Measurements from ENCODE around the gene APOC3.
"Not testable (repeated sequence)": the region's sequence is repeated elsewhere in the genome, so short reads cannot be mapped to it uniquely, and the experiment has no call there.

Gene APOC3

DNA sequence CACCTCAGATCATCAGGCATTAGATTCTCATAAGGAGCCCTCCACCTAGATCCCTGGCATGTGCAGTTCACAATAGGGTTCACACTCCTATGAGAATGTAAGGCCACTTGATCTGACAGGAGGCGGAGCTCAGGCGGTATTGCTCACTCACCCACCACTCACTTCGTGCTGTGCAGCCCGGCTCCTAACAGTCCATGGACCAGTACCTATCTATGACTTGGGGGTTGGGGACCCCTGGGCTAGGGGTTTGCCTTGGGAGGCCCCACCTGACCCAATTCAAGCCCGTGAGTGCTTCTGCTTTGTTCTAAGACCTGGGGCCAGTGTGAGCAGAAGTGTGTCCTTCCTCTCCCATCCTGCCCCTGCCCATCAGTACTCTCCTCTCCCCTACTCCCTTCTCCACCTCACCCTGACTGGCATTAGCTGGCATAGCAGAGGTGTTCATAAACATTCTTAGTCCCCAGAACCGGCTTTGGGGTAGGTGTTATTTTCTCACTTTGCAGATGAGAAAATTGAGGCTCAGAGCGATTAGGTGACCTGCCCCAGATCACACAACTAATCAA lies 2.2 kb downstream of the APOC3 start:
- no peak for DNase-seq (ENCODE audit: low spot score)

DNA sequence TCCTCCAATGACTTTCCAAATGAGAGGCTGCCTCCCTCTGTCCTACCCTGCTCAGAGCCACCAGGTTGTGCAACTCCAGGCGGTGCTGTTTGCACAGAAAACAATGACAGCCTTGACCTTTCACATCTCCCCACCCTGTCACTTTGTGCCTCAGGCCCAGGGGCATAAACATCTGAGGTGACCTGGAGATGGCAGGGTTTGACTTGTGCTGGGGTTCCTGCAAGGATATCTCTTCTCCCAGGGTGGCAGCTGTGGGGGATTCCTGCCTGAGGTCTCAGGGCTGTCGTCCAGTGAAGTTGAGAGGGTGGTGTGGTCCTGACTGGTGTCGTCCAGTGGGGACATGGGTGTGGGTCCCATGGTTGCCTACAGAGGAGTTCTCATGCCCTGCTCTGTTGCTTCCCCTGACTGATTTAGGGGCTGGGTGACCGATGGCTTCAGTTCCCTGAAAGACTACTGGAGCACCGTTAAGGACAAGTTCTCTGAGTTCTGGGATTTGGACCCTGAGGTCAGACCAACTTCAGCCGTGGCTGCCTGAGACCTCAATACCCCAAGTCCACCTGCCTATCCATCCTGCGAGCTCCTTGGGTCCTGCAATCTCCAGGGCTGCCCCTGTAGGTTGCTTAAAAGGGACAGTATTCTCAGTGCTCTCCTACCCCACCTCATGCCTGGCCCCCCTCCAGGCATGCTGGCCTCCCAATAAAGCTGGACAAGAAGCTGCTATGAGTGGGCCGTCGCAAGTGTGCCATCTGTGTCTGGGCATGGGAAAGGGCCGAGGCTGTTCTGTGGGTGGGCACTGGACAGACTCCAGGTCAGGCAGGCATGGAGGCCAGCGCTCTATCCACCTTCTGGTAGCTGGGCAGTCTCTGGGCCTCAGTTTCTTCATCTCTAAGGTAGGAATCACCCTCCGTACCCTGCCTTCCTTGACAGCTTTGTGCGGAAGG lies 2.9 kb downstream of the APOC3 start:
- DNase-seq (ENCODE audit: low spot score): peak; percentile 84

DNA sequence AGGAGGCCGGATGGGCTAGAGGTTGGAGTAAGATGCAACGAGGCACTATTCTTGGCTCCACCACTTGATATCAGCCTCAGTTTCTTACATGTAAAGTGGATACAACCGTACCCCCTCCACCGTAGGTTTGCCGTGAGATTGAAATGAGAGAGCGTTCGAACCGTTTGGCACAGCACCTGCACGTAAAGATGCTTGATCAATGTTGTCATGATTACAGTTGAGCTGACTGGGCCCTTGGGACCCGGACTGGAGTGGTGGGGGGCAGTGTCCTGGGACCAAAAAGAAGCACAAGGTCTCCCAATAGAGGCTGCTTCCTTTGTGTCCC lies 3.7 kb downstream of the APOC3 start:
- DNase-seq (ENCODE audit: low spot score): no peak

DNA sequence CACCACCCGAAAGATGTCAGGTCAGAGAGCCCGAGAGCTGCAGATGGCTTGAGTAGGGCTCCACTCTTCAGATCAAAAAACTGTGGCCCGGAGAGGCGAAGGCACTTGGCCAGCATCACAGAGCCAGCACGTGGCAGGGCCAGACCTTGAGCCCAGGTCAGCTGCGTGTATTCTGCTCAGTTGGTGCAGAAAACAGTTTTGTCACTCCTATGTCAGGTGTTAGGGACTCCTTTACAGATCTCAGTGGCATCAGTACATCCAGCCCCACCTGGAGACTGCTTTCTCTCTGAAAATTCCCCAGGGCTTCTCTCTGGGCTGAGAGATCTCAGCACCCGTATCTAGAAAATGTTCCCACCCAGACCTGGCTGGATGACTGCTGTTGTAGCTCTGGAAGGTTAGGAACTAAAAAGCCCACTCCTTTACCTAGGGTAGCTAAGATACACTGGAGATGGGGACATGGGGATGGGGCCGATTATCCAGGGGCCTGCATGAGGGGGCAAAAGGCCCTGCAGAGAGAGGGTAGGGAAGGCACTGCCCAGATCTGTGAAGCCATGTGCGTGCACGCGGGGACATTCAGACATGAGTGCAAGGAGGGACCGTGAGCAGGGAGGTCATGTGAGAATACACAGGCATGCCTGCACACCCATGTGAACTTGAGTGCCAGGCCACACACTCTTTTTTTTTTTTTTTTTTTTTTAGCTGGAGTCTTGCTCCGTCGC lies 4.3 kb downstream of the APOC3 start:
- no peak for DNase-seq (ENCODE audit: low spot score)

DNA sequence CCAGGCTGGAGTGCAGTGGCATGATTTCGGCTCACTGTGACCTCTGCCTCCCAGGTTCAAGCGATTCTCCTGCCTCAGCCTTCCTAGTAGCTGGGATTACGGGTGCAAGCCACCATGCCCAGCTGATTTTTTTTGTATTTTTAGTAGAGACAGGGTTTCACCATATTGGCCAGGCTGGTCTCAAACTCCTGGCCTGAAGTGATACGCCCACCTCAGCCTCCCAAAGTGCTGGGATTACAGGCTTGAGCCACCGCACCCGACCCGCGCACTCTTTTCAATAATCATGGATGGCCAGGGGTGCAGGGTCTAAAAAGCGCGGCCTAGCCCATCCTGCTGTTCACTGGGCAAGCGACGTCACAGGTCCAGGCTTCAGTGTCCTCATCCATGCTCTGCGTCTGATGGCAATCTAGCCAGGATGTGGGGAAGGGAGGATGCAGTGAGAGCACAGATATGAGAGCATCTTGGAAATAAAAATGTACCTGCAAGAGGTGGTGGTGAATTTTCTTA lies 4.9 kb downstream of the APOC3 start:
- not testable (repeated sequence) for DNase-seq (ENCODE audit: low spot score)

DNA sequence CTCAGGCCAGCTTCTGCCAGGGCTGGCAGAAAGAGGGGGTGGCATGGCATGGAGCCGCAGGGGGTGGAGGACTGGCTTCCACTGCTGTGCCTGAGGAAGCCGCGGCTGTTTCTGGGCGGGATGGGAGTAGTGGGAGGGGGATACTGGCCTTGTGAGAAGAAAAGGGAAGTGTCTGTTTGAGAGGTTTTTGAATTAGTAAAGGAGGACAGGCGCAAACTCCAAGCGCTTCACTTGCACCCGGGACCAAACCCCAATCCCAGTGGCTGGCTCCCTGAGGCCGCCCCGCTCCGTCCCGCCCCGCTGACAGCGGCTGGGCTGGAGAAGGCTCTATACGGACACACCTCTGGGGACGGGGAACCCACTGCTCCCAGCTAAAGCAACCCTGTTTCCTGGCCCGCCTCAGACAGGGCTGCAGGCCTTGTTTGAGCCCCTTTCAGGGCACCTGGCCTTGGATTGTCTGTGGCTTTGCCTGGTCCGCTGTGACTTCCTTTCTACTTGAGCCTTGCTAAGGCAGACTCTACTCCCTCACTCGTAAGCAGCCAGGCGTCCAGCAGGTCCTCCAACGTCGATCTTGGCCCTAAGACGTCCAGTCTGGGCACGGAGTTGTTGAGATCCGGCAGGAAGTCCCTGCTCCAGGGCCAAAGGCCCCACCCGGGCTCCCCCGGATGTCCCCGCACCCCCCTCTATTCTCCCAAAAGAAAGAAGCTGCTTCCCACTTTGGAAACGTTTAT lies 5.5 kb downstream of the APOC3 start:
- no peak for DNase-seq (ENCODE audit: low spot score)

DNA sequence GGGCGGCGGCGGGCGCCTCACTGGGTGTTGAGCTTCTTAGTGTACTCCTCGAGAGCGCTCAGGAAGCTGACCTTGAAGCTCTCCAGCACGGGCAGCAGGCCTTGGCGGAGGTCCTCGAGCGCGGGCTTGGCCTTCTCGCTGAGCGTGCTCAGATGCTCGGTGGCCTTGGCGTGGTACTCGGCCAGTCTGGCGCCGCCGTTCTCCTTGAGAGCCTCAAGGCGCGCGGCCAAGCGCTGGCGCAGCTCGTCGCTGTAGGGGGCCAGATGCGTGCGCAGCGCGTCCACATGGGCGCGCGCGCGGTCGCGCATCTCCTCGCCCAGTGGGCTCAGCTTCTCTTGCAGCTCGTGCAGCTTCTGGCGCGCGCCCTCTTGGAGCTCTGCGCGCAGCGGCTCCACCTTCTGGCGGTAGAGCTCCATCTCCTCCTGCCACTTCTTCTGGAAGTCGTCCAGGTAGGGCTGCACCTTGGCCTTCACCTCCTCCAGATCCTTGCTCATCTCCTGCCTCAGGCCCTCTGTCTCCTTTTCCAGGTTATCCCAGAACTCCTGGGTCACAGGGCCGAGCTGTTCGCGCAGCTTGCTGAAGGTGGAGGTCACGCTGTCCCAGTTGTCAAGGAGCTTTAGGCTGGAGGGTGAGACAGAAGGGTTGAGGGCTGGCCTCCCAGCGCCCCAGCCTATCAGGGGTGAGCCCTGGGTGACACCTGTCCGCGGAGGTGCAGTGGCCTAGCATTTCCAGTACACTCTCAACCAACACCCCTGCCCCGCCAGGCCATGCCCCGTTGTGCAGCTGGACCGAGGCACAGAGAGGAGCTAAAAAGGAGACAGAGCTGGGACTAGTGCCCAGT lies 6.3 kb downstream of the APOC3 start:
- DNase-seq (ENCODE audit: low spot score): no peak

DNA sequence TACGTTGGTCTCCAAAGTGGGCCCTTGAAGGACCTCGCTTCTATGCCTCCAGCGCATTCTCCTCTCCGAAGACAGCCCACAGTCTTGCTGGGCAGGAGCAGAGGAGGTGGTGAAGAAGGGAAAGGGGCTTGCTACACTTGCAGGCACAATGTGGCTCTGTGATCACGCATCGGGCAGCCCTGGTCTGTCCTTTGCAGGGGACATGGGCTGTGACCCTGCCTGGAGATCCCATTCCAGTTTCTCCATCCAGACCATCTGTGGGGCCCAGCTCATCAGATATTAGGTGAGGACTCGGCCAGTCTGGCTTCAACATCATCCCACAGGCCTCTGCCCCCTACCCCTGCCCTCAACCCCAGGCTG lies 6.9 kb downstream of the APOC3 start:
- DNase-seq (ENCODE audit: low spot score): no peak

DNA sequence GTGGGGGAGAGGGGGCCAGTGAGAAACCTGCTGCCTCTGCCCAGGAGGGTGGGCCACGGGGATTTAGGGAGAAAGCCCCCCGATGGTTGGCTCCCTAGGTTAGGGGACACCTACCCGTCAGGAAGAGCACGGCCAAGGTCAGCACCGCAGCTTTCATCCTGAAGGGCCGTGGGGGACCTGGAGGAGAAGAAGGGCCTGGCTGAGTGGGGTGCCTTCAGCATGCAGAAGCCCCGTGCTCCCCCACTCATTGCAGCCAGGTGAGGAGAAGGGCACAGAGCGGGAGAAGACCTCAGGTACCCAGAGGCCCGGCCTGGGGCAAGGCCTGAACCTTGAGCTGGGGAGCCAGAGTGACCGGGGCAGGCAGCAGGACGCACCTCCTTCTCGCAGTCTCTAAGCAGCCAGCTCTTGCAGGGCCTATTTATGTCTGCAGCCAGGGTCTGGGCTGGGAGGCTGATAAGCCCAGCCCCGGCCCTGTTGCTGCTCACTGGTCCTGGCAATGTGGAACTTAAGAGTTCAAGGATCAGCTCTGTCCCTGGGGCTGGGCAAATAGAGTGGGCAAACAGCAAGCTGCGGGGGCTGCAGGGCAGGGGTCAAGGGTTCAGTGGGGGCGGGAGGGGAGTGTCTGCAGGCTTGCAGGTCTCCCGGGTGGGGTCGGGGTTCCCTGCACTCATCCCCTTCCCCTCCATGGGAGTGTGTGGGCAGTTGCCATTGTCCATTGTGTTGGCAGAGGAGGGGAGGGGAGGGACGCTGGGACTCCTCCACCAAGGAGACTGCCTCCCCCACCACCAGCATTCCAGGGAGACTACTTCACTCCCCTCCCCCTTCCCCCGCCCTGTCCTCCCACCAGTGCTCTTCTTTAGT lies 7.8 kb downstream of the APOC3 start, which contains the start of gene APOA1:
Gene APOA1 (minus strand): TSS at position 392 of the 861 bp plus-strand sequence. CDS start 235 bp downstream, at position 157.
- peak; percentile 82 for DNase-seq (ENCODE audit: low spot score)

DNA sequence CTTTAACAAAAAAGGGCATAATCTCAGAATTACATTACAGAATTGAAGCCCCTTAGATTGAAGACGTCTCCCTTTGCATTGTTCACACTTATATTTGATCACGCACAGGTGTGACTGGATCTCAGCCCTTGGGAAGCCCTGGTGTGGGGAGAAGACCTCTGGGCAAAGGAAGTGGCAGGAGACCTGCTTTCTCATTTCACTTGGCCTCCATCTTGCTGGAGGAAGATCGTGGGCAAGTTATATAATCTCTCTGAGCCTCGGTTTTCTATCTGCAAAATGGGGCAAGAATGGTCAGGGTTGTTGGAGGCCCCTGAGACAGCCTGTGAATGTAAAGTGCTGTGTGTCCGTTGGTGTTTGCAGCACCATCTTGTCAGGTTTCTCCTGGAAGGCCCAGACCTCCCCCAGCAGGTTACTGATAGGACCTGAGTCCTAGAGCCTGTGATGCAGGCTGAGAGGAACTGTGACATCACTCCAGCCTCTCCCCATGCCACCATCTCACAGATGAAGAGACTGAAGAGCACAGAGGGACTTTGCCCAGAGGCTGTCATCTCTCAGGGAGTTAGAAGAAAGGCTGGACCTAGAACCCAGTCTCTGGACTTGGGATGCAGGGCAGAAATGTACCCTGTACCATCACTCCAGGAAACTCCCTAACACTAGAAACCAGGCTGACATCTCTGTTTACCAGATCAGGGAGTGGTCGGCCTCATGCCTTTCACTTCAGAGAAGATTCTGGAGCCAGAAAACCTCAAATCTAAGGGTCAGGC lies 8.8 kb downstream of the APOC3 start:
- no peak for DNase-seq (ENCODE audit: low spot score)

DNA sequence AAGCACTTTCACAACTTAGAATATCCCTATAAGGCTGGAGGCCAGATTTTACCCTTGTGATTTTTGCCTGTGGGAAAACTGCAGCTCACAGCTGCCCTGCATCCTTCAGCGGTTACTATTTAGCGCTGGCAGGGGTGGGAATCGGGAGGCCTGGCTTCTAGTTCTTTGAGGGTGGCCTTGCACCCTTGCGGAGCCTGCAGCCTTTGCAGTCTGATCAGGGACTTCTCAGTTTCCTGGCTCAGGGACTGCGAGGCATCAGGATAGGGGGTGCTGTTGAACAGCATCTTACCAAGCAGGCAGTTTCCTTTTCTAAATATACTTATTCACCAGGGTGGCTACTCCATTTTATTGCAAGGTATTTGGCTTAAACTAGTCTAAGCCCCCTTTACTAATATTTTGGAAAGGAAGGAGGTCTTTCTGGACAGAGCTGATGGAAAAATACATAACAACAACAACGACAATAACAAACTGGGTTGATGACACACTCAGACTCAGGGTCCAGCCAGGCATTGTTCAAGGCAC lies 10.6 kb downstream of the APOC3 start:
- no peak for DNase-seq (ENCODE audit: low spot score)

DNA sequence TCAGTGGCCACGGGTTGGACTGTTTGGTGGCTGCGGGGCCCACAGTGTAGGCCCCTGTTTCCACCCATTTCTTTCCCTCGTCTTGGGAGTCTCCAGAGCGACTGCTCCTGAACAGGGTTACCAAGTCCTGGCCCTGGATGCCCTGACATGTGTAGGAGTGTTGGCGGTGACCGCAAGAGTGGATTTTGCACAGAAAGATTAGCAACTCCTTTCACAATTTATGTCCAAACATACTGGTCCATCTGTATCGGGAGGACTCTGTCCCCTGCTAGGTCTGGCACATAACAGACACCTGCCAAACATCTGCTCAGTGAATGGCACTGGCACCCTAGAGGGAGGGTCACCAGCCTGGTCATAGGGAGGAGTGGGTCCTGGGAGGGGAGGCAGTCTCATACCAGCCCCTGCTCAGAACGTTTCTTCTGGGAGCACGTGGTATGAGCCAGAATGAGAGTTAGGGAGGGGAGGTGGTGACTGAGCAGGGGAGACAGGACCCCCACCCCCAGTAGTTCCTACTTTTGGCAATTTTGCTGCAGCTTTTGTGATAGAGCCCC lies 11.1 kb downstream of the APOC3 start:
- DNase-seq (ENCODE audit: low spot score): no peak

DNA sequence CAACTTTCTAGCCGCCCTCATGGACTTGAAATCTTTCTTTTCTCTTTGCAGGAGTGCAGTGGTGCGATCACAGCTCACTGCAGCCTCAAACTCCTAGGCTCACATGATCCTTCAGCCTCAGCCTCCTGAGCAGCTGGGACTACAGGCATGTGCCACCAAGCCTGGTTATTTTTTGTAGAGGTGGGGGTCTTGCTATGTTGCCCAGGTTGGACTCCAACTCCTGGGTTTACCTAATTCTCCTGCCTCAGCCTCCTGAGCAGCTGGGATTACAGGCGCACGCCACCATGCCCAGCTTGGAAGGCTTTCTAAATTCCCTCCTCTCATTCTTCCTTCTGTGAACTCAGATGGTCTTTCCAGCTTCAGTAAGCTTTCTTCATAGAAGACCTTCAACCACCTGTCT lies 12.4 kb downstream of the APOC3 start:
- DNase-seq (ENCODE audit: low spot score): no peak

DNA sequence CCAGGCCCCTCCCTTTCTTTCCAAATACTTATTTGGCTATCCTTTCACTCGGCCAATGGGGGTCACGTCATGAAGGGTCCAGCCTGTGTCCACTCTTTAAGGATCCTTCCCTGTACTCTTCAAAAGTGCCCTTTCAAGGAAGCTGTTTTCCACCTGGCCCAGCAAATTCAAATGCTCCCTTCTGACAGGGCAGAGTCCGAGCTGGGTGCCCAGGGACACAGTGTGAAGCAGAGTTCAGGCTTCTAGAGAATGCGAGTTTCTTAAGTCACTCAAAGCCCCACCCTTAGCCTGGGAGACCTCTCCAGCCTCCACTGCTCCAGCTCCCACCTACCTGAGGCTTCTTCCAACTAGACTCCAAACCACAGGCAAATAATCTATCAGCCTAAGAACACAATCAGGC lies 13.2 kb downstream of the APOC3 start:
- DNase-seq (ENCODE audit: low spot score): no peak

DNA sequence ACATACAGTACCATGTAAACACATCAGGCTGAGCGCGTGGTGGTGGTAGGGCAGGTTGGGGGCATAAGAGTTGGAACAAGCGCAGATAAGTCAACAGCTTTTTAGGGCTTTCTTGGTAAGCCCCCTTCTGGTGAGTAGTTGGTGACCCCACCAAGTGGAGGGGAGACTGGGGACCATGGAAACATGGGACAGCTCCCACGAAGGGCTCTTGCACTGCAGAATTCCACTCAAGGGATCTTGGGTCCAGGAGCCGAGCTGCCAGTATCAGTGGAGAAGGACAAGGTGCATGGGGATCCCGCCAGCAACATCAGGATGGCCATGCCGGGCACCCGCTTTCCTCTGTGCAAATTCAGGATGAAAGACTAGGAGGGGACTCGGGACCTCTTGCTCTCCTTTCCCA lies 14.0 kb downstream of the APOC3 start:
- DNase-seq (ENCODE audit: low spot score): no peak

DNA sequence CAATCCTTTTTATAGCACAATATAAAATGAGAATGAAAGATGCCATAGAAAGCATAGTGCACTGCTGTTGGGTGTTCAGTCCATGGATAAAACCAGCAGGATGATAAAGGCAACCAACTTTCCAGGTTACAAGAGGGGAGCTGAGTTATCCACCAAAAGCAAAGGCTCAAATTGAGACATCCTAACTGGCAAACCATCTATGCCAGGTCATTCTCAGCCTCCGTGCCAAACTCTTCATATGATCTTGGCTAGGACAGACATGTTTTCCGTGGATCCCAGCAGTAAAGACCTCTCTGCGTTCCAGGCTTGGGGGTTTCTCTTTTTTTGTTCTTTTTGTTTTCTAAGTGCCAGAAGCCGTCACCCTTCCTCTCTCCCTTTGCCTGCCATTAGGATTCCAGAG lies 15.0 kb downstream of the APOC3 start:
- DNase-seq (ENCODE audit: low spot score): no peak

DNA sequence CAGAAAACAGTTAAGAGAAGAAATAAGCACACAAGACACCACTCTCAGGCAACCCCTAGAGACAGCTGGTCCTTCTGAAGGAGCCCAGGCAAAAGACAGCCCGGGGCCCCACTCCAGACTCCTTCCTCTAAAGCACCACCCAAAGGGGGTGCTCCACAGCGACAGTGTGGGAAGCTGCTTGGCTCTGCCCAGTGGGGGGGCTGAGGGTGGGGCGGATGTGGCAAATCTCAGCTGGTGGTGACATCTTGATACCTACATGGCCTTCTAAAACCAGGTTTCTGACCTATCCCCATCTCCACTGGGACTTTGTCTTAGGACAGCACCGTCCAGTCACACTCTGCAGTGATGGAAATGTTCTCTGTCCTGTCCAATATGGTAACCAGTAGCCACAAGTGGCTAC lies 17.9 kb downstream of the APOC3 start:
- DNase-seq (ENCODE audit: low spot score): no peak

DNA sequence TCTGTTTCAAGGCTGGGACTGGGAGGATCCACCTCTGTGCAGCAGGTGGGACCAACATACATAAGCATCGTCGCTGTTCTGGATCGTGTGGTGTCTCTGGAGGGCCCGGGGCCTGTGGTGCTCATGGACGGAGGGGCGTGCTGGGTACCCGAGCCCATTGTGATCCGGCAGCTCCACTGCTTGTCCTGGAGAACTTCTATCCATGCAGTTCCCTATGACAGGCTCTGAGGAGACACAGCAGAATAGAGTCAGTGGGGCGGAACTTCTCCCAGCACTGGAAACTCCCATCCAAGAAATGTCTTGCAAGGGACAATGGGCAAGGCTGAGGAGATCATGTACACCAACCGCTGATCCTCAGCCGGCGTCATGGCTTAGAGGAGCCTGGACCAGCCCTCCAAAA lies 19.4 kb downstream of the APOC3 start:
- no peak for DNase-seq (ENCODE audit: low spot score)

DNA sequence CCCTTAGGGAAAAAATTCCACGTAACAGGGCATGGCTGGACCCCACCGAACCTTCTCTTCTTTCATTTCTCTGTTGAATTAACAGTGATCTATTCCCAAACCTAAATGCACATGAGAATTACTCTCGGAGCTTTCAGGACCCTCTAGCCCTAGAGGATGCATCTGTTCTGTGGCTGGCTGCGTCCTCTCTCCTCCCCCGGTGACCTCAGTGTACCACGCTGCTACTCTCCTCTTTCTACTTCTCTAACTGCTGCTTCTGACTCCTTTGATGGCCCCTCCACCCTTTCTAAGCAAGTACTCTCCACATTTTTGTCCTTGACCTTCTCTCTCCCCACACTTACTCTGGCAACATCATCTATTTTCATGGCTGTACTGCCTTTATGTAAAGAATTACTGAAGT lies 19.8 kb downstream of the APOC3 start:
- no peak for DNase-seq (ENCODE audit: low spot score)
